Keratinocyte (primary cell): ENCODE data around the gene ARHGAP32.

ENCODE experiments used
- CTCF ChIP-seq, 3 experiments: IDR thresholded peaks in 1 of 3; conservative IDR thresholded peaks in 1 of 3; optimal IDR thresholded peaks in 1 of 3; 2 replicates in 2 of 3; 3 replicates in 1 of 3; pipeline versions ENCODE3 to v1.5.1; 2011; ENCODE audit warnings: low read length in 3 of 3, mild to moderate bottlenecking in 3 of 3, moderate library complexity in 2 of 3, control low read depth in 1 of 3, inconsistent platforms in 1 of 3; ENCODE audit not compliant: insufficient read depth in 2 of 3; ENCODE audit errors: extremely low read depth in 1 of 3
- EZH2 ChIP-seq: IDR thresholded peaks from one replicate; pipeline ENCODE4 v1.6.1; 2012; ENCODE audit warnings: inconsistent platforms, mild to moderate bottlenecking, low read length, moderate library complexity

GRCh38 chr11:128940603-128941002 is 251.5 kb downstream of the ARHGAP32 start:
- no peak for TF ChIP-seq CTCF (optimal IDR thresholded peaks at IDR 0.05 in 1 of 3, IDR thresholded peaks at IDR 0.05 in 1 of 3, conservative IDR thresholded peaks at IDR 0.05 in 1 of 3; ENCODE audit: extremely low read depth in 1 of 3, insufficient read depth in 2 of 3, low read length in 3 of 3)
- no peak for TF ChIP-seq EZH2
